ENCODE data around the gene ZNF177.

Gene ZNF177

GRCh38 chr19:9431475-9431874 lies 68.7 kb downstream of the ZNF177 start:
- DNase-seq: peak; percentile 17

Data from activated CD4-positive, alpha-beta T cell treated with anti-CD3 and anti-CD28 coated beads, Interleukin-10, Interleukin-2, amounts not matched to agents 100 ng/mL and 50 ng/mL, durations not matched to agents 16 hours and 8 hours (primary cell).